Transverse colon (tissue), 4 donors: ENCODE data around the gene DYDC1. TPM values are rescaled to one million over a fixed set of nuclear protein-coding genes. Genes with fewer than 3 reads are reported as not detected.

Experiments
- DNase-seq: peaks from one replicate; pipeline ENCODE4 v3.0.0-alpha.2; 2019
- H3K27ac ChIP-seq, 4 donors: fragments of 200-600 bp; sonication (generic); 2 replicates each; pipeline ENCODE4 v1.5.1; 2016 to 2018; ENCODE audit warnings: inconsistent platforms in 4 of 4
- H3K27me3 ChIP-seq: fragments of 200-600 bp; sonication (generic); 2 replicates; pipeline ENCODE4 v1.5.1; 2017; ENCODE audit warnings: inconsistent platforms
- H3K36me3 ChIP-seq, 4 donors: fragments of 200-600 bp; sonication (generic); 2 replicates each; pipeline ENCODE4 v1.5.1; 2017 to 2019; ENCODE audit warnings: inconsistent platforms in 4 of 4
- H3K4me1 ChIP-seq, 4 donors: fragments of 200-600 bp; sonication (generic); 2 replicates each; pipeline ENCODE4 v1.5.1; 2017 to 2020; ENCODE audit warnings: inconsistent platforms in 4 of 4
- H3K4me3 ChIP-seq, 4 donors: fragments of 200-600 bp; sonication (generic); 1 replicate in 1 of 4; 2 replicates in 3 of 4; pipeline versions ENCODE4 v1.5.1 to v1.6.1; 2017 to 2019; ENCODE audit warnings: inconsistent platforms in 4 of 4
- H3K9me3 ChIP-seq, 2 donors: fragments of 200-600 bp; sonication (generic); 2 replicates each; pipeline ENCODE4 v1.5.1; 2017 to 2019; ENCODE audit warnings: inconsistent platforms in 2 of 2
- CTCF ChIP-seq, 5 experiments: fragments of 200-600 bp in 3 of 5; fragments of 450-650 bp in 2 of 5; sonication (generic) in 3 of 5; IDR thresholded peaks; 1 replicate in 2 of 5; 2 replicates in 3 of 5; pipeline ENCODE4 v1.5.1; 2016 to 2017; ENCODE audit warnings: antibody characterized with exemption in 5 of 5, inconsistent platforms in 3 of 5, mild to moderate bottlenecking in 2 of 5, moderate library complexity in 1 of 5
- EP300 ChIP-seq: sonication (generic); formaldehyde crosslinking; IDR thresholded peaks from one replicate; pipeline ENCODE4 v1.6.1; 2017; ENCODE audit warnings: antibody characterized with exemption, low read depth
- POLR2A ChIP-seq: fragments of 450-650 bp; IDR thresholded peaks from one replicate; pipeline ENCODE4 v1.6.1; 2016; ENCODE audit warnings: antibody characterized with exemption, mild to moderate bottlenecking, moderate library complexity
- POLR2AphosphoS5 ChIP-seq, 3 donors: sonication (generic); formaldehyde crosslinking; IDR thresholded peaks; one replicate each; pipeline ENCODE4 v1.6.1; 2016; ENCODE audit warnings: antibody characterized with exemption in 3 of 3
- WGBS, 2 donors: methylation state at CpG; one replicate each; pipeline ENCODE4 v1.1.5; 2018; ENCODE audit warnings: low coverage in 1 of 2; 5-methylcytosine and 5-hydroxymethylcytosine counted together
- in situ Hi-C, 4 donors: fragments of 200-750 bp; cut with MboI; loops; one replicate each; pipeline versions ENCODE4 v1.15.0 to v1.15.1; 2017; ENCODE audit warnings: low sequenced_read_pairs in 3 of 4, low pct_ligation_motif_present in 1 of 4, low pct_unique_long_range_greater_than_20kb in 1 of 4
- intact Hi-C: fragments of 100-400 bp; cut with DNase I; formaldehyde crosslinking; loops from one replicate; pipeline ENCODE4 v1.15.1; 2023; ENCODE audit warnings: low total_unique reads
- total RNA-seq, 4 donors: library from RNA; depleted of rRNA; stranded (reverse); fragments of >200 nt; gene quantifications; one replicate each; pipeline ENCODE4 v1.1.0, GENCODE V29; 2016

DYDC1 gene
- total RNA-seq, 4 donors from 2014 or later = not detected

- Histone ChIP-seq H3K27ac (no peak overlapping the region), H3K4me3 (no peak overlapping the region), H3K36me3 (no peaks in the 10 kb centered on the region), H3K9me3 (no peaks in the 10 kb centered on the region), H3K4me1 (peaks cover 0 to 10% (median 0%) of the 10 kb centered on the region in 4 donors), H3K27me3 (no peaks in the 10 kb centered on the region)
- in situ Hi-C loops = no loop called here
- DNase-seq = no peak
- WGBS, 2 donors = 92 to 100% methylated on average over 1 to 9 of the region's 9 CpGs
- intact Hi-C loops = no loop called here
- TF ChIP-seq CTCF (IDR thresholded peaks at IDR 0.05) (no peak), POLR2A (no peak), EP300 (no peak), POLR2AphosphoS5 (IDR thresholded peaks at IDR 0.05) (no peak)
These were observed 34.2 kb upstream of the DYDC1 start for GRCh38 chr10:80390740-80391139.

GRCh38 chr10:80382989-80383388 lies 26.4 kb upstream of the DYDC1 start:
- no peak overlapping the region for H3K27ac ChIP-seq
- 0 to 13% methylated on average over 1 to 4 of the region's 4 CpGs for WGBS, 2 donors
- intact Hi-C loops = loop anchor here (10.0 kb wide), 1 partner anchor 122 kb away; no protein-coding TSS in a partner anchor

GRCh38 chr10:80380185-80380584 lies 23.6 kb upstream of the DYDC1 start:
- WGBS, 2 donors = 78 to 88% methylated on average over 4 of the region's 4 CpGs
- H3K4me3 ChIP-seq = no peak overlapping the region
- no peaks in the 10 kb centered on the region for H3K9me3 ChIP-seq
- no peaks in the 10 kb centered on the region for H3K27me3 ChIP-seq
- no peak for TF ChIP-seq EP300
- TF ChIP-seq CTCF (IDR thresholded peaks at IDR 0.05) = no peak
- no peak for TF ChIP-seq POLR2A
- no peak for TF ChIP-seq POLR2AphosphoS5 (IDR thresholded peaks at IDR 0.05)
- no peak overlapping the region for H3K27ac ChIP-seq
- intact Hi-C loops = loop anchor here (10.0 kb wide), 1 partner anchor 125 kb away; no protein-coding TSS in a partner anchor
- in situ Hi-C loops = loop anchor here in 2 of 4 donors (10.0 kb wide), 2 partner anchors 65 to 125 kb away; no protein-coding TSS in a partner anchor
- peaks cover 0 to 8% (median 4%) of the 10 kb centered on the region in 4 donors for H3K4me1 ChIP-seq
- no peaks in the 10 kb centered on the region for H3K36me3 ChIP-seq
- DNase-seq = no peak

More at GRCh38 chr10:80382989-80383388, 26.4 kb upstream of the DYDC1 start:
- in situ Hi-C loops = loop anchor here in 2 of 4 donors (10.0 kb wide), 2 partner anchors 62 to 122 kb away; no protein-coding TSS in a partner anchor
- Histone ChIP-seq H3K9me3 (no peaks in the 10 kb centered on the region), H3K27me3 (no peaks in the 10 kb centered on the region), H3K4me3 (no peak overlapping the region), H3K36me3 (no peaks in the 10 kb centered on the region), H3K4me1 (peaks cover 0 to 11% (median 4%) of the 10 kb centered on the region in 4 donors)
- DNase-seq = peak; percentile 44
- TF ChIP-seq POLR2A (no peak), POLR2AphosphoS5 (IDR thresholded peaks at IDR 0.05) (no peak), CTCF (IDR thresholded peaks at IDR 0.05) (peak; percentile 48 to 69 (median 57))

DNA sequence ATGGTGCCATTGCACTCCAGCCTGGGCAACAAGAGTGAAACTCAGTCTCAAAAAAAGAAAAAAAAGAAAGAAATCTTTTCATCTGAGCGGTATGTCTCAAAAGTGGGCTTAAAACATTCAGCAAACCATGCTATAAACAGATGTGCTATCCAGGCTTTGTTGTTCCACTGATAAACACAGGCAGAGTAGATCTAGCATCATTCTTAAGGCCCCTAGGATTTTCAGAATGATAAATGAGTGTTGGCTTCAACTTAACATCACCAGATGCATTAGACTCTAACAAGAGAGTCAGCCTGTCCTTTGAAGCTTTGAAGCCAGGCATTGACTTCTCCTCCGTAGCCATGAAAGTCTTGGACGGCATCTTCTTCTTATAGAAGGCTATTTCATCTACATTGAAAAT lies 23.1 kb upstream of the DYDC1 start:
- Histone ChIP-seq H3K27ac (no peak overlapping the region), H3K4me3 (no peak overlapping the region), H3K36me3 (no peaks in the 10 kb centered on the region), H3K4me1 (peaks cover 0 to 8% (median 4%) of the 10 kb centered on the region in 4 donors), H3K27me3 (no peaks in the 10 kb centered on the region), H3K9me3 (no peaks in the 10 kb centered on the region)
- DNase-seq = no peak
- TF ChIP-seq EP300 (no peak), POLR2A (no peak), CTCF (IDR thresholded peaks at IDR 0.05) (no peak), POLR2AphosphoS5 (IDR thresholded peaks at IDR 0.05) (no peak)
- in situ Hi-C loops (loop anchor here in 2 of 4 donors (10.0 kb wide), 2 partner anchors 65 to 125 kb away; no protein-coding TSS in a partner anchor), intact Hi-C loops (loop anchor here (10.0 kb wide), 1 partner anchor 125 kb away; no protein-coding TSS in a partner anchor)
- 43 to 68% methylated on average over 3 of the region's 3 CpGs for WGBS, 2 donors
